GM23338 (cell line): ENCODE measurements around the gene CISH.

ENCODE experiments used
- CTCF ChIP-seq, 2 experiments: fragments of 200-600 bp in 1 of 2; sonication (generic) in 1 of 2; conservative IDR thresholded peaks; 2 replicates each; pipeline versions ENCODE4 v1.5.1 to v1.6.1; 2016 to 2017; ENCODE audit warnings: antibody characterized with exemption in 2 of 2, low read depth in 2 of 2, mild to moderate bottlenecking in 2 of 2, moderate library complexity in 1 of 2
- ETS1 ChIP-seq: IDR thresholded peaks from 2 replicates; pipeline ENCODE4 v1.6.1; 2016; ENCODE audit warnings: antibody characterized with exemption
- EZH2 ChIP-seq: fragments of 200-600 bp; sonication (generic); IDR thresholded peaks from one replicate; pipeline ENCODE4 v1.8.0; 2017; ENCODE audit warnings: antibody characterized with exemption, mild to moderate bottlenecking, low read depth; ENCODE audit not compliant: unreplicated experiment
- EZH2phosphoT487 ChIP-seq: fragments of 200-600 bp; sonication (generic); IDR thresholded peaks from one replicate; pipeline ENCODE4 v1.8.1; 2018; ENCODE audit warnings: antibody characterized with exemption; ENCODE audit not compliant: unreplicated experiment
- POLR2AphosphoS5 ChIP-seq: IDR thresholded peaks from 2 replicates; pipeline ENCODE4 v1.6.1; 2016; ENCODE audit warnings: antibody characterized with exemption, low read depth
- REST ChIP-seq: IDR thresholded peaks from one replicate; pipeline ENCODE4 v1.6.1; 2018; ENCODE audit warnings: antibody characterized with exemption; ENCODE audit not compliant: unreplicated experiment

GRCh38 chr3:50620820-50621219 is 9.2 kb upstream of the CISH start:
- TF ChIP-seq CTCF (conservative IDR thresholded peaks at IDR 0.05; ENCODE audit: low read depth in 2 of 2) (no peak), POLR2AphosphoS5 (no peak), EZH2 (no peak), EZH2phosphoT487 (no peak), REST (no peak), ETS1 (no peak)
